KOPT-K1 (cell line): ENCODE results near the gene RASA4B.
A peak's percentile ranks its signal among the peaks of the same experiment; 100 is the strongest.

Experiments used
- H3K27ac ChIP-seq: fragments of 200-600 bp; sonication (generic); 2 replicates; pipeline ENCODE4 v1.5.1; 2016; ENCODE audit warnings: antibody characterized with exemption, mild to moderate bottlenecking, low read depth, low read length; ENCODE audit not compliant: poor library complexity, severe bottlenecking
- H3K36me3 ChIP-seq: fragments of 200-600 bp; sonication (generic); 2 replicates; pipeline ENCODE4 v1.5.1; 2017; ENCODE audit warnings: antibody characterized with exemption, mild to moderate bottlenecking, low read length, moderate library complexity; ENCODE audit not compliant: insufficient read depth
- H3K9me3 ChIP-seq: fragments of 200-600 bp; sonication (generic); 2 replicates; pipeline ENCODE4 v1.5.1; 2017; ENCODE audit warnings: antibody characterized with exemption, low read length, mild to moderate bottlenecking; ENCODE audit not compliant: insufficient read depth, poor library complexity, severe bottlenecking

The RASA4B gene

GRCh38 chr7:102433219-102434038 is 84.1 kb downstream of the RASA4B start, which contains the start of gene ORAI2:
ORAI2 (plus strand) TSS chr7:102433575; CDS start chr7:102438957, 5,382 bp downstream.
- Histone ChIP-seq H3K9me3 (no peaks in the 10 kb centered on the region), H3K36me3 (peaks cover 25% of the 10 kb centered on the region), H3K27ac (peak within 1 kb of the TSS; percentile 92)
